Cerebellar cortex (tissue), 1 donor: ENCODE data around the gene ITPKB.
"Not testable (repeated sequence)": the region's sequence is repeated elsewhere in the genome, so short reads cannot be mapped to it uniquely, and the experiment has no call there.

Source experiments
- DNase-seq: peaks from one replicate; pipeline ENCODE4 v3.0.0-alpha.2; 2015; ENCODE audit warnings: low spot score

ITPKB gene

GRCh38 chr1:226651041-226651731 lies 87.9 kb downstream of the ITPKB start:
- DNase-seq: no peak

GRCh38 chr1:226650236-226650841 lies 88.7 kb downstream of the ITPKB start:
- no peak for DNase-seq

- DNase-seq: peak; percentile 48
Measured at GRCh38 chr1:226649780-226650179, 89.3 kb downstream of the ITPKB start.

GRCh38 chr1:226649244-226649643 lies 89.8 kb downstream of the ITPKB start:
- DNase-seq: no peak

GRCh38 chr1:226648421-226648820 lies 90.7 kb downstream of the ITPKB start:
- no peak for DNase-seq

- no peak for DNase-seq
Measured at GRCh38 chr1:226647719-226648118, 91.4 kb downstream of the ITPKB start.

- DNase-seq: no peak
Measured at GRCh38 chr1:226646870-226647449, 92.1 kb downstream of the ITPKB start.

GRCh38 chr1:226646026-226646869 lies 92.8 kb downstream of the ITPKB start:
- no peak for DNase-seq

- no peak for DNase-seq
Measured at GRCh38 chr1:226645279-226645976, 93.7 kb downstream of the ITPKB start.

GRCh38 chr1:226644541-226645176 lies 94.4 kb downstream of the ITPKB start:
- DNase-seq: no peak

- DNase-seq: no peak
Measured at GRCh38 chr1:226643611-226644540, 95.2 kb downstream of the ITPKB start.

GRCh38 chr1:226643177-226643576 lies 95.9 kb downstream of the ITPKB start:
- no peak for DNase-seq

- no peak for DNase-seq
Measured at GRCh38 chr1:226642421-226642820, 96.7 kb downstream of the ITPKB start.

GRCh38 chr1:226641671-226642231 lies 97.3 kb downstream of the ITPKB start:
- DNase-seq: no peak

- DNase-seq: no peak
Measured at GRCh38 chr1:226640321-226641136, 98.6 kb downstream of the ITPKB start.

- DNase-seq: no peak
Measured at GRCh38 chr1:226639631-226640061, 99.4 kb downstream of the ITPKB start.

GRCh38 chr1:226639206-226639605 lies 99.9 kb downstream of the ITPKB start:
- not testable (repeated sequence) for DNase-seq

- DNase-seq: no peak
Measured at GRCh38 chr1:226638608-226639007, 100.5 kb downstream of the ITPKB start.

GRCh38 chr1:226638001-226638601 lies 101.0 kb downstream of the ITPKB start:
- no peak for DNase-seq
